CD4-positive, alpha-beta T cell treated with Interferon gamma for 1 hour (primary cell): Measurements from ENCODE around the gene CAMK1G.

Experiments
- DNase-seq: peaks from one replicate; pipeline ENCODE4 v3.0.0-alpha.2; 2020

CAMK1G gene

GRCh38 chr1:209620487-209620884 is 37.0 kb downstream of the CAMK1G start:
- DNase-seq = no peak

- DNase-seq = no peak
These were observed 37.8 kb downstream of the CAMK1G start for GRCh38 chr1:209621286-209621685.

- no peak for DNase-seq
These were observed 38.5 kb downstream of the CAMK1G start for GRCh38 chr1:209621741-209622655.

- no peak for DNase-seq
These were observed 39.6 kb downstream of the CAMK1G start for GRCh38 chr1:209622841-209623829.

GRCh38 chr1:209624558-209625549 is 41.3 kb downstream of the CAMK1G start:
- DNase-seq = no peak

GRCh38 chr1:209625791-209626285 is 42.3 kb downstream of the CAMK1G start:
- no peak for DNase-seq

- DNase-seq = peak; percentile 52
These were observed 43.0 kb downstream of the CAMK1G start for GRCh38 chr1:209626346-209627026.

- DNase-seq = peak; percentile 40
These were observed 43.7 kb downstream of the CAMK1G start for GRCh38 chr1:209627027-209627731.

GRCh38 chr1:209627732-209628196 is 44.2 kb downstream of the CAMK1G start:
- DNase-seq = peak; percentile 66

- no peak for DNase-seq
These were observed 45.2 kb downstream of the CAMK1G start for GRCh38 chr1:209628618-209629299.

- no peak for DNase-seq
These were observed 46.3 kb downstream of the CAMK1G start for GRCh38 chr1:209629621-209630382.

GRCh38 chr1:209630383-209631225 is 47.1 kb downstream of the CAMK1G start:
- no peak for DNase-seq

GRCh38 chr1:209633335-209633997 is 50.0 kb downstream of the CAMK1G start:
- DNase-seq = no peak

- no peak for DNase-seq
These were observed 50.7 kb downstream of the CAMK1G start for GRCh38 chr1:209634005-209634737.

- no peak for DNase-seq
These were observed 52.3 kb downstream of the CAMK1G start for GRCh38 chr1:209635850-209636249.

- no peak for DNase-seq
These were observed 58.3 kb downstream of the CAMK1G start for GRCh38 chr1:209641832-209642172.

- no peak for DNase-seq
These were observed 59.3 kb downstream of the CAMK1G start for GRCh38 chr1:209642816-209643215.
